Esophagus squamous epithelium (tissue), 5 donors: ENCODE results near the gene LSM6. TPM values are rescaled to one million over a fixed set of nuclear protein-coding genes. Genes with fewer than 3 reads are reported as not detected.

Experiments used
- DNase-seq: peaks from one replicate; lab custom pipeline; 2025; lab: John Stamatoyannopoulos, UW
- H3K27ac ChIP-seq, 4 donors: fragments of 200-600 bp; sonication (generic); one replicate each; pipeline ENCODE4 v1.5.1; 2016 to 2019; ENCODE audit warnings: mild to moderate bottlenecking in 1 of 4
- H3K27me3 ChIP-seq, 4 donors: fragments of 200-600 bp; sonication (generic); 1 replicate in 3 of 4; 2 replicates in 1 of 4; pipeline versions ENCODE4 v1.5.1 to v1.6.0; 2017 to 2021; ENCODE audit warnings: antibody characterized with exemption in 1 of 4
- H3K36me3 ChIP-seq, 3 donors: fragments of 200-600 bp; sonication (generic); one replicate each; pipeline ENCODE4 v1.5.1; 2016 to 2019
- H3K4me1 ChIP-seq, 3 donors: fragments of 200-600 bp; sonication (generic); one replicate each; pipeline ENCODE4 v1.5.1; 2017 to 2019
- H3K4me3 ChIP-seq, 4 donors: fragments of 200-600 bp; sonication (generic); 1 replicate in 3 of 4; 2 replicates in 1 of 4; pipeline ENCODE4 v1.5.1; 2016 to 2019; ENCODE audit warnings: mild to moderate bottlenecking in 2 of 4, moderate library complexity in 1 of 4
- H3K9me3 ChIP-seq, 3 donors: fragments of 200-600 bp; sonication (generic); one replicate each; pipeline ENCODE4 v1.5.1; 2016 to 2019
- CTCF ChIP-seq, 6 experiments: fragments of 450-650 bp in 4 of 6; fragments of 200-600 bp in 2 of 6; sonication (generic) in 2 of 6; IDR thresholded peaks; one replicate each; pipeline ENCODE4 v1.5.1; 2016 to 2019; ENCODE audit warnings: antibody characterized with exemption in 6 of 6, mild to moderate bottlenecking in 4 of 6, moderate library complexity in 4 of 6
- POLR2A ChIP-seq, 4 donors: fragments of 450-650 bp; IDR thresholded peaks; one replicate each; pipeline ENCODE4 v1.6.1; 2017; ENCODE audit warnings: antibody characterized with exemption in 4 of 4, mild to moderate bottlenecking in 4 of 4, moderate library complexity in 3 of 4
- WGBS, 2 donors: methylation state at CpG; one replicate each; pipeline ENCODE4 v1.1.5; 2018; 5-methylcytosine and 5-hydroxymethylcytosine counted together
- intact Hi-C: fragments of 100-400 bp; cut with DNase I; formaldehyde crosslinking; loops from one replicate; pipeline ENCODE4 v1.15.0; 2022
- total RNA-seq, 4 donors: library from RNA; depleted of rRNA; stranded (reverse); fragments of >200 nt; gene quantifications; one replicate each; pipeline ENCODE4 v1.1.0, GENCODE V29; 2016
- donor health status: DM: yes; HTN: yes; CAD: no.

Gene LSM6
- 10 to 100 TPM; 23.9 to 35.6 (median 25.8) TPM for total RNA-seq

DNA sequence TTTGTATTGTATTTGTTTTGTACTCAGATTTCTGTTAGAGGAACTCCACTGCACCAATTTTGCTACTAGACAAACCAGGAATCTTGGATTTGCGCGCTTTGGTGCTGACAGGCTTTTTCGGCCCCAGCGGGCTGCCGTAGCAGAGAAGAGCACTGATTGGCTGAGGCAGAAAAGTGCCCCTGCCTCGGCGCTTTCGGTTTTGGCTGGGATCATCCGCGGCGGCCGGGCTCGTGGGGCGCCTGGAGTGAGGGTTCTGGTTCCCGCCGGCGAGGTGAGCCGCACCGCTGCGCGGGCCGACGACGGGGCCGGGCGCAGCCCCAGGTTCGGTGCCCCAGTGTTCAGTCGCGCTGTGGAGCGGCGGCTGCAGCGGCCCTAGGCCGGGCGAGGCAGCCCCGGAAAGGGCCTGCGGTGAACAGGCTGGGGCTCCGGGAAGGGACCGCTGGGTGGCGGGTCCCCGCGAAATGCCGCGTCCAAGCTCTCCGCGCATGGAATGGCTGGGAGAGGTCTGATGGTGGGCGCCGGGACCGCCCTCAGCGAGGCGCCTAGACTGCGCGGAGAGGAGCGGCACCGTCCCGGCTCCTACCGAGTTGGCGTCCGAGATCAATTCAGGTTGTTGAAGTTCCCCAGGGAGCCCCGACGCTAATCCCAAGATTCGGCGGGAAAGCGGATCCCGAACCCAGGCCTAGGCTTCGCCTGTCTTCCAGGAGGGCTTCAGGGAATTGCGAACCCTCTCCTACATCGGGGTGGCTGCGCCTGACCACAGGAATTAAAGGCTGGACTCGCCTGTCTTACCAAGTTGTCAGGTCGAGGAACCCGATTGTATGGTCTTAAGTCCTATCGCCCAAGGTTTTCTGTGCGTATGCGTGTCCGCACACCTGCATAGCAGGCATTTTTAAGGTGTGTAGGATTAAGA, at the start of gene LSM6:
TSS of gene LSM6 (plus strand) at position 178 of the 913 bp plus-strand sequence. CDS start 7,204 bp downstream, outside the sequence.
- TF ChIP-seq CTCF (IDR thresholded peaks at IDR 0.05) (peak in 3 of 6 experiments; percentile 13 to 37 (median 26)), POLR2A (IDR thresholded peaks at IDR 0.05) (peak in 3 of 4 donors; percentile 24 to 74 (median 47))
- WGBS, 2 donors: 0% methylated on average over 9 to 11 of the region's 75 CpGs
- intact Hi-C loops: no loop called here
- H3K4me3 ChIP-seq: peak within 1 kb of the TSS; percentile 75 to 98 (median 88)
- H3K9me3 ChIP-seq: no peaks in the 10 kb centered on the region
- no peaks in the 10 kb centered on the region for H3K36me3 ChIP-seq
- no peaks in the 10 kb centered on the region for H3K27me3 ChIP-seq
- H3K4me1 ChIP-seq: peaks cover 0 to 50% (median 27%) of the 10 kb centered on the region in 3 donors
- peak; percentile 8 for DNase-seq
- peak within 1 kb of the TSS; percentile 88 to 98 (median 95) for H3K27ac ChIP-seq

DNA sequence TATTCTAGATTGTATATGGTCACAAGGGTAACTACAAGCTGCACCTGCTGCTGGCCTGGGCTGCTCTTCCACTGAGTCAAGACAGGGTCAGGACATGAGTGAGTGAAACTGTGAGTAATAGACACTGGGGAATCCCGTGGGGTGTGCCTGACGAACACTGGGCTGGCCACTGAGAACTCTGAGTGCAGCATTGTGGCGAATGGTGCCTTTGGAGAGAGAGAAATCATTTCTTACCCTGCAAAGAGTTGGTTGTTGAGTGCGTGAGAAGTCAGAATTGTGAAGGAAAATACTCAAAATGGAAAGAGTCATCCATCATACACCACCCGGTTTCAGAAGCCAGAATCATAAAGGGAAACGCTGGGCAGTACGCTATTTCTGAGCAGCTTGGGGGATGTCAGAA, 43.1 kb upstream of the LSM6 start:
- TF ChIP-seq POLR2A (IDR thresholded peaks at IDR 0.05): no peak
- TF ChIP-seq CTCF (IDR thresholded peaks at IDR 0.05): no peak
- WGBS, 2 donors: 67 to 74% methylated on average over 7 of the region's 7 CpGs
- Histone ChIP-seq H3K4me3 (no peak overlapping the region), H3K27ac (no peak overlapping the region), H3K27me3 (no peaks in the 10 kb centered on the region), H3K4me1 (peaks cover 0 to 15% (median 11%) of the 10 kb centered on the region in 3 donors), H3K36me3 (no peaks in the 10 kb centered on the region), H3K9me3 (no peaks in the 10 kb centered on the region)
- no peak for DNase-seq
- intact Hi-C loops: no loop called here

DNA sequence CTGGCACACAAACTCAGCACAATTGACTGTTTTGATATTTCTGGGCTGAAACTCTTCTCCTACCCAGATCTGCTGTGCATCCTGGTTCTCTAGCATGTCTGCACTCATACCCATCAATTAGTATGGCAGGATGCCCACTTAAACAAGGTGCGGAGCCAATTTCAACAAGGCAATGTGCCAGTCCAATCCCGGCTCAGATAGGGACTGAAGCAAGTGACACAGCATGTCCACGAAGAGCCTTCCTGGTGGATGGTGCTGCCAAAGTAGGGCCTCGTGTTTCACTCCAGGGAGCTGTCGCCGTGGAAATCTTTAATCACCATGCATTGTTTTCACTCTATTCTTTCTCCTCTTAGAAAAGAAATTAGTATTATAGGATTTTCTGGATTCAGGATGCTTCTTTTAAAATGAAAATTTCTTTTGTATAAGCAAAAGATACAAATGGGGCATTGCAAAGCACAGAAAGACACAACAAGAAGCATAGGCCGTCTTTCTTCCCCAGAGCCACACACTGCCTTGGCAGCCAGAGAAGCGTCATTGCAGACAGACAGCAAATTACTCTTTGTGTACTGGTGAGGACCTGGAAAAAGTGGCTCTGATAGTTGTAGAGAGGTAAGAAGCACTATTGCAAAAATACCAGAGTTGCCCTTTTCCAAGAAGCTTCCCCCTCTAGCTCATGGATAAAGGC, 40.6 kb upstream of the LSM6 start:
- Histone ChIP-seq H3K9me3 (no peaks in the 10 kb centered on the region), H3K4me3 (no peak overlapping the region), H3K27me3 (no peaks in the 10 kb centered on the region), H3K27ac (peak overlapping the region in 1 of 4 donors; percentile 2), H3K36me3 (no peaks in the 10 kb centered on the region), H3K4me1 (peaks cover 0 to 15% (median 11%) of the 10 kb centered on the region in 3 donors)
- TF ChIP-seq CTCF (IDR thresholded peaks at IDR 0.05) (no peak), POLR2A (IDR thresholded peaks at IDR 0.05) (no peak)
- 27 to 51% methylated on average over 8 of the region's 8 CpGs for WGBS, 2 donors
- DNase-seq: no peak
- intact Hi-C loops: no loop called here

- no peaks in the 10 kb centered on the region for H3K9me3 ChIP-seq
- no peak for DNase-seq
Measured at GRCh38 chr4:146135941-146136340, 39.6 kb upstream of the LSM6 start.

More at GRCh38 chr4:146135941-146136340, 39.6 kb upstream of the LSM6 start:
- intact Hi-C loops: no loop called here
- no peak overlapping the region for H3K27ac ChIP-seq
- TF ChIP-seq CTCF (IDR thresholded peaks at IDR 0.05) (no peak), POLR2A (IDR thresholded peaks at IDR 0.05) (no peak)
- peaks cover 0 to 15% (median 11%) of the 10 kb centered on the region in 3 donors for H3K4me1 ChIP-seq
- H3K36me3 ChIP-seq: no peaks in the 10 kb centered on the region
- no peaks in the 10 kb centered on the region for H3K27me3 ChIP-seq
- WGBS, 2 donors: 85 to 86% methylated on average over 2 of the region's 2 CpGs
- no peak overlapping the region for H3K4me3 ChIP-seq
